ENCODE results near the gene IPO9.

DNA sequence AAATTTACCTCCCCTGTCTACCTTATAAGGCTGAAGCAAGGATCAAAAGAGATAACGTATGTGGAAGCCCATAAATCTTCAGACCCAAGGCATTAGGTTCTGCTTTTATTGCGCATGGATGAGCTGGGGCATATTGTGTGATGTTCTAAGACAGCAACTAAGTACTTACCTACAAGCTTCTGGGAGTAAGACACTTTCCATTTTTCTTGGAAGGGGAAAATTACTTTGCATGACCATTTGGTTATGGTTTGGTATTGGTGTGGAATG, 96.3 kb downstream of the IPO9 start:
- TF ChIP-seq EZH2 (IDR thresholded peaks at IDR 0.05; ENCODE audit: low read depth, unreplicated experiment) (no peak), POLR2AphosphoS5 (IDR thresholded peaks at IDR 0.05; ENCODE audit: low read depth) (no peak), EZH2phosphoT487 (IDR thresholded peaks at IDR 0.05; ENCODE audit: unreplicated experiment) (no peak), JUNB (IDR thresholded peaks at IDR 0.05; ENCODE audit: unreplicated experiment) (no peak), CREB1 (CRISPR knock-in tag; IDR thresholded peaks at IDR 0.05; ENCODE audit: low read depth) (no peak), STAT1 (IDR thresholded peaks at IDR 0.05; ENCODE audit: unreplicated experiment) (no peak), ZNF331 (CRISPR knock-in tag; IDR thresholded peaks at IDR 0.05; ENCODE audit: low read depth) (no peak), ZNF114 (CRISPR knock-in tag; IDR thresholded peaks at IDR 0.05) (no peak), NANOG (IDR thresholded peaks at IDR 0.05; ENCODE audit: borderline replicate concordance) (no peak)
- TF ChIP-seq, protein P1, sequence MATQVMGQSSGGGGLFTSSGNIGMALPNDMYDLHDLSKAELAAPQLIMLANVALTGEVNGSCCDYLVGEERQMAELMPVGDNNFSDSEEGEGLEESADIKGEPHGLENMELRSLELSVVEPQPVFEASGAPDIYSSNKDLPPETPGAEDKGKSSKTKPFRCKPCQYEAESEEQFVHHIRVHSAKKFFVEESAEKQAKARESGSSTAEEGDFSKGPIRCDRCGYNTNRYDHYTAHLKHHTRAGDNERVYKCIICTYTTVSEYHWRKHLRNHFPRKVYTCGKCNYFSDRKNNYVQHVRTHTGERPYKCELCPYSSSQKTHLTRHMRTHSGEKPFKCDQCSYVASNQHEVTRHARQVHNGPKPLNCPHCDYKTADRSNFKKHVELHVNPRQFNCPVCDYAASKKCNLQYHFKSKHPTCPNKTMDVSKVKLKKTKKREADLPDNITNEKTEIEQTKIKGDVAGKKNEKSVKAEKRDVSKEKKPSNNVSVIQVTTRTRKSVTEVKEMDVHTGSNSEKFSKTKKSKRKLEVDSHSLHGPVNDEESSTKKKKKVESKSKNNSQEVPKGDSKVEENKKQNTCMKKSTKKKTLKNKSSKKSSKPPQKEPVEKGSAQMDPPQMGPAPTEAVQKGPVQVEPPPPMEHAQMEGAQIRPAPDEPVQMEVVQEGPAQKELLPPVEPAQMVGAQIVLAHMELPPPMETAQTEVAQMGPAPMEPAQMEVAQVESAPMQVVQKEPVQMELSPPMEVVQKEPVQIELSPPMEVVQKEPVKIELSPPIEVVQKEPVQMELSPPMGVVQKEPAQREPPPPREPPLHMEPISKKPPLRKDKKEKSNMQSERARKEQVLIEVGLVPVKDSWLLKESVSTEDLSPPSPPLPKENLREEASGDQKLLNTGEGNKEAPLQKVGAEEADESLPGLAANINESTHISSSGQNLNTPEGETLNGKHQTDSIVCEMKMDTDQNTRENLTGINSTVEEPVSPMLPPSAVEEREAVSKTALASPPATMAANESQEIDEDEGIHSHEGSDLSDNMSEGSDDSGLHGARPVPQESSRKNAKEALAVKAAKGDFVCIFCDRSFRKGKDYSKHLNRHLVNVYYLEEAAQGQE (IDR thresholded peaks at IDR 0.05; ENCODE audit: unreplicated experiment), result no peak
- TF ChIP-seq, protein P2, sequence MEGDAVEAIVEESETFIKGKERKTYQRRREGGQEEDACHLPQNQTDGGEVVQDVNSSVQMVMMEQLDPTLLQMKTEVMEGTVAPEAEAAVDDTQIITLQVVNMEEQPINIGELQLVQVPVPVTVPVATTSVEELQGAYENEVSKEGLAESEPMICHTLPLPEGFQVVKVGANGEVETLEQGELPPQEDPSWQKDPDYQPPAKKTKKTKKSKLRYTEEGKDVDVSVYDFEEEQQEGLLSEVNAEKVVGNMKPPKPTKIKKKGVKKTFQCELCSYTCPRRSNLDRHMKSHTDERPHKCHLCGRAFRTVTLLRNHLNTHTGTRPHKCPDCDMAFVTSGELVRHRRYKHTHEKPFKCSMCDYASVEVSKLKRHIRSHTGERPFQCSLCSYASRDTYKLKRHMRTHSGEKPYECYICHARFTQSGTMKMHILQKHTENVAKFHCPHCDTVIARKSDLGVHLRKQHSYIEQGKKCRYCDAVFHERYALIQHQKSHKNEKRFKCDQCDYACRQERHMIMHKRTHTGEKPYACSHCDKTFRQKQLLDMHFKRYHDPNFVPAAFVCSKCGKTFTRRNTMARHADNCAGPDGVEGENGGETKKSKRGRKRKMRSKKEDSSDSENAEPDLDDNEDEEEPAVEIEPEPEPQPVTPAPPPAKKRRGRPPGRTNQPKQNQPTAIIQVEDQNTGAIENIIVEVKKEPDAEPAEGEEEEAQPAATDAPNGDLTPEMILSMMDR (conservative IDR thresholded peaks at IDR 0.05; ENCODE audit: low read depth in 2 of 2), result no peak
- TF ChIP-seq, protein P3, sequence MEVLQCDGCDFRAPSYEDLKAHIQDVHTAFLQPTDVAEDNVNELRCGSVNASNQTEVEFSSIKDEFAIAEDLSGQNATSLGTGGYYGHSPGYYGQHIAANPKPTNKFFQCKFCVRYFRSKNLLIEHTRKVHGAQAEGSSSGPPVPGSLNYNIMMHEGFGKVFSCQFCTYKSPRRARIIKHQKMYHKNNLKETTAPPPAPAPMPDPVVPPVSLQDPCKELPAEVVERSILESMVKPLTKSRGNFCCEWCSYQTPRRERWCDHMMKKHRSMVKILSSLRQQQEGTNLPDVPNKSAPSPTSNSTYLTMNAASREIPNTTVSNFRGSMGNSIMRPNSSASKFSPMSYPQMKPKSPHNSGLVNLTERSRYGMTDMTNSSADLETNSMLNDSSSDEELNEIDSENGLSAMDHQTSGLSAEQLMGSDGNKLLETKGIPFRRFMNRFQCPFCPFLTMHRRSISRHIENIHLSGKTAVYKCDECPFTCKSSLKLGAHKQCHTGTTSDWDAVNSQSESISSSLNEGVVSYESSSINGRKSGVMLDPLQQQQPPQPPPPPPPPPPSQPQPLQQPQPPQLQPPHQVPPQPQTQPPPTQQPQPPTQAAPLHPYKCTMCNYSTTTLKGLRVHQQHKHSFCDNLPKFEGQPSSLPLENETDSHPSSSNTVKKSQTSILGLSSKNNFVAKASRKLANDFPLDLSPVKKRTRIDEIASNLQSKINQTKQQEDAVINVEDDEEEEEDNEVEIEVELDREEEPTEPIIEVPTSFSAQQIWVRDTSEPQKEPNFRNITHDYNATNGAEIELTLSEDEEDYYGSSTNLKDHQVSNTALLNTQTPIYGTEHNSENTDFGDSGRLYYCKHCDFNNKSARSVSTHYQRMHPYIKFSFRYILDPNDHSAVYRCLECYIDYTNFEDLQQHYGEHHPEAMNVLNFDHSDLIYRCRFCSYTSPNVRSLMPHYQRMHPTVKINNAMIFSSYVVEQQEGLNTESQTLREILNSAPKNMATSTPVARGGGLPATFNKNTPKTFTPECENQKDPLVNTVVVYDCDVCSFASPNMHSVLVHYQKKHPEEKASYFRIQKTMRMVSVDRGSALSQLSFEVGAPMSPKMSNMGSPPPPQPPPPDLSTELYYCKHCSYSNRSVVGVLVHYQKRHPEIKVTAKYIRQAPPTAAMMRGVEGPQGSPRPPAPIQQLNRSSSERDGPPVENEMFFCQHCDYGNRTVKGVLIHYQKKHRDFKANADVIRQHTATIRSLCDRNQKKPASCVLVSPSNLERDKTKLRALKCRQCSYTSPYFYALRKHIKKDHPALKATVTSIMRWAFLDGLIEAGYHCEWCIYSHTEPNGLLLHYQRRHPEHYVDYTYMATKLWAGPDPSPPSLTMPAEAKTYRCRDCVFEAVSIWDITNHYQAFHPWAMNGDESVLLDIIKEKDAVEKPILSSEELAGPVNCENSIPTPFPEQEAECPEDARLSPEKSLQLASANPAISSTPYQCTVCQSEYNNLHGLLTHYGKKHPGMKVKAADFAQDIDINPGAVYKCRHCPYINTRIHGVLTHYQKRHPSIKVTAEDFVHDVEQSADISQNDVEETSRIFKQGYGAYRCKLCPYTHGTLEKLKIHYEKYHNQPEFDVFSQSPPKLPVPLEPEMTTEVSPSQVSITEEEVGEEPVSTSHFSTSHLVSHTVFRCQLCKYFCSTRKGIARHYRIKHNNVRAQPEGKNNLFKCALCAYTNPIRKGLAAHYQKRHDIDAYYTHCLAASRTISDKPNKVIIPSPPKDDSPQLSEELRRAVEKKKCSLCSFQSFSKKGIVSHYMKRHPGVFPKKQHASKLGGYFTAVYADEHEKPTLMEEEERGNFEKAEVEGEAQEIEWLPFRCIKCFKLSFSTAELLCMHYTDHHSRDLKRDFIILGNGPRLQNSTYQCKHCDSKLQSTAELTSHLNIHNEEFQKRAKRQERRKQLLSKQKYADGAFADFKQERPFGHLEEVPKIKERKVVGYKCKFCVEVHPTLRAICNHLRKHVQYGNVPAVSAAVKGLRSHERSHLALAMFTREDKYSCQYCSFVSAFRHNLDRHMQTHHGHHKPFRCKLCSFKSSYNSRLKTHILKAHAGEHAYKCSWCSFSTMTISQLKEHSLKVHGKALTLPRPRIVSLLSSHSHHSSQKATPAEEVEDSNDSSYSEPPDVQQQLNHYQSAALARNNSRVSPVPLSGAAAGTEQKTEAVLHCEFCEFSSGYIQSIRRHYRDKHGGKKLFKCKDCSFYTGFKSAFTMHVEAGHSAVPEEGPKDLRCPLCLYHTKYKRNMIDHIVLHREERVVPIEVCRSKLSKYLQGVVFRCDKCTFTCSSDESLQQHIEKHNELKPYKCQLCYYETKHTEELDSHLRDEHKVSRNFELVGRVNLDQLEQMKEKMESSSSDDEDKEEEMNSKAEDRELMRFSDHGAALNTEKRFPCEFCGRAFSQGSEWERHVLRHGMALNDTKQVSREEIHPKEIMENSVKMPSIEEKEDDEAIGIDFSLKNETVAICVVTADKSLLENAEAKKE (CRISPR knock-in tag; IDR thresholded peaks at IDR 0.05), result no peak
- TF ChIP-seq, protein P4, sequence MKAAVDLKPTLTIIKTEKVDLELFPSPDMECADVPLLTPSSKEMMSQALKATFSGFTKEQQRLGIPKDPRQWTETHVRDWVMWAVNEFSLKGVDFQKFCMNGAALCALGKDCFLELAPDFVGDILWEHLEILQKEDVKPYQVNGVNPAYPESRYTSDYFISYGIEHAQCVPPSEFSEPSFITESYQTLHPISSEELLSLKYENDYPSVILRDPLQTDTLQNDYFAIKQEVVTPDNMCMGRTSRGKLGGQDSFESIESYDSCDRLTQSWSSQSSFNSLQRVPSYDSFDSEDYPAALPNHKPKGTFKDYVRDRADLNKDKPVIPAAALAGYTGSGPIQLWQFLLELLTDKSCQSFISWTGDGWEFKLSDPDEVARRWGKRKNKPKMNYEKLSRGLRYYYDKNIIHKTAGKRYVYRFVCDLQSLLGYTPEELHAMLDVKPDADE (IDR thresholded peaks at IDR 0.05), result no peak

Measured in GM23338 (cell line).